Erythroblast (primary cell): ENCODE results near the gene SDHB.

ENCODE experiments used
- GATA1 ChIP-seq: IDR thresholded peaks from 2 replicates; pipeline ENCODE4 v1.6.1; 2011; ENCODE audit warnings: low read depth, mild to moderate bottlenecking, control low read depth, low read length, moderate library complexity
- POLR2A ChIP-seq: IDR thresholded peaks from 2 replicates; pipeline ENCODE4 v1.6.1; 2011; ENCODE audit warnings: mild to moderate bottlenecking, low read length

DNA sequence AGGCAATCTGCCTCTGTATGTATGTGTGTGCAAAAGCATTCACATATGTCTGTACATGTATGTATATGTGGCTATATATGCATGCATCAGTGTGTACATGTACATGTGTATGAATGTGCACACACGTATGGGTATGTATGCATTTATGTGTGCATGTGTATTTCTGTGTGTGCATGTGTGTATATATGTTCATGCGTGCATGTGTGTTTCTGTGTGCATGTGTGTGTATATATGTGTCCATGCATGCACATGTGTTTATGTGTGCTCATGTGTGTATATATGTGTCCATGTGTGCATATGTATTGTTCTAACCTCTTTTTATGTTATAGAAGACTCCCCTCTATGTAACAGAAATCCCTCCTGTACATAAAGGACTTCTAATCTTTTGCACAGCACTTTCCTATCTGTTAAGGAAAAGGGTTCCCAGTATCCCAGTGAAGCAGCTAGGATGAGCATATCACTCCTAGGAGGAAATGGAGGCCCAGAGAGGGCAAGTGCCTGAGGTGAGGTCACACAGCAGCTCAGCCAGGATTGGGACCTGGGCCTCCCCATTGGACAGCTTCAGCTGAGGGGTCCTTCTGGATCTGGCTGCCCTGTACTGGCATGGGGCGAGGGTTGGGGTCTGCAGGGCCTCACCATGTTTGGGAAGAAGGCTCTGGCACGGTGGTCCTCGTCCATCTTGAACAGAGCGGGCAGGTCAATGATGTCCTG lies 15.8 kb upstream of the SDHB start:
- TF ChIP-seq POLR2A (no peak), GATA1 (no peak)
